HG02970 (cell line): ENCODE results near the gene SPTBN1.

Experiments
- ATAC-seq: cut with Tn5 transposase; IDR thresholded peaks from one replicate; pipeline ENCODE4 v1.9.1; 2021; ENCODE audit warnings: mild to moderate bottlenecking, moderate library complexity, moderate number of reproducible peaks; ENCODE audit not compliant: unreplicated experiment, low FRiP score

SPTBN1 gene

GRCh38 chr2:54708584-54709335 lies 252.6 kb downstream of the SPTBN1 start:
- ATAC-seq: no peak

DNA sequence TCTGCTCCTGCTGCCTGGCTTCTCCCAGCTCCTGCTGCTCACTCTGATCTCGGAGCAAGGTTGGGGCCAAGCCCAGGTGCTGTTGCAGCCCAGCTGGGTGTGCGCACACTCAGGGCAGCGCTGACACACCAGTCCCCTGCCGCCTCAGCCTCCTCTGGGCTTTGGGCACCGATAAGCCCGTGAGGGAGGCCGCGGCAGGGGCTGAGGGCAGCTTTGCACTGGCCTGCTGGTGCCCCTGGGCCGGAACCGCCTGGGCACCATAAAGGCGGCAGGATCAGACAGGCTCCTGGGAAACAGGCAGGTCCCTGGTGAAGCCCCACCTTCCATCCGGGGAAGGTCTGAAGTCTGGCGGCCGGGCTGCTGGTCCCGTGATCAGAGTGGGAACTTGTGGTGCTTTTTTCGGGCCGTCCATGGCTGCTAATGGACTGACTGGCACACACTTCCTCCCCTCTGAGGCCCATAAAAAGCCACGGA lies 253.2 kb downstream of the SPTBN1 start:
- no peak for ATAC-seq

DNA sequence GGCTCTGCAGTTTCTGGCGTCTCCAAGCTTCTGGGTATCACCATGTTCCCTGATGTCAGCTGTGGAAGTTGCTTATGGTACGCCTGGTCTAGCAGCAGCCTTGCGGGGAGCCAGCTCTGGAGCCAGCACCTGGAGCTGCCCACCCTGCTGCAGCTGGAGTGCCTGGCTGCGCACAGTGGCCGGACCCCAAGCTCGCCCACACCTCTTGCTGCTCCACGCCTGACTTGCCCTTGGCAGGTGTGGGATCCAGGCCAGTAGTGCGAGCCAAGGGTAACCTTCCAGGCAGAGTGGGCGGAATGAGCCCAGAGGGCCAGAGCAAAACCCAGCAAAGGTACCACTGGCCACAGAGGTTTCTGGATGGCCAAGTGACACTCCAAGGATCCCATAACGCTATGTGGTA lies 254.1 kb downstream of the SPTBN1 start:
- no peak for ATAC-seq

- ATAC-seq: no peak
Measured at GRCh38 chr2:54712516-54712915, 256.4 kb downstream of the SPTBN1 start.

- ATAC-seq: no peak
Measured at GRCh38 chr2:54714996-54715395, 258.9 kb downstream of the SPTBN1 start.

DNA sequence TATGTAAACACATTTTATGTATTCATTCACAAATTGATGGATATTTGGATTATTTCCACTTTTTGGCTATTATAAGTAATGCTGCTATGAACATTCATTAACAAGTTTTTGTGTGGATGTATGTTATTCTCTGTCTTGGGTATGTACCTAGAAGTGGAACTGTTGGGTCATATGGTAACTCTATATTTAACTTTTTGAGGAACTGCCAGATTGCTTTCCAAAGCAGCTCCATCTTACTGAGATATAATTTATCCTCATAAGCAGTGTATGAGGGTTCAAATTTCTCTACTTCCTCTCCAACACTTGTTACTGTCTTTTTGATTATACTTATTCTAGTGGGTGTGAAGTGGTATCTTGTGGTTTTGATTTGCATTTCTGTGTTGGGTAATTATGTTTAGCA lies 260.2 kb downstream of the SPTBN1 start:
- no peak for ATAC-seq

DNA sequence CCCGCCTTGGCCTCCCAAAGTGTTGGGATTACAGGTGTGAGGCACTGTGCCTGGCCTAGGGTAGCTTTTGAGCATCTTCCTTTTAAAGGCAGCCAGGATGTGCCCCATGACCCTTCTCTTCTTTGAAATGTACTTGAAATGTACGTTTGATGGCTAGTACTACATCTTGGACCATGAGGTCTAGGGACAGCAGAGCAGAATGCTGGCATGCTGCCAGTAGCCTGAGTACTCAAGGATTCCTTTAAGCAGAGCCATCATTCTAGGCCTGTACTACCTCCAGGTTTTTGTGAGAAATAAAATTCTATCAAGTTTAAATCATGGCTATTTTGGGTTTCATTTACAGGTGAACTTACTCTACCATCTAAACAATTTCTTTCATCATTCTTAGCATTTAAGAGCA lies 264.4 kb downstream of the SPTBN1 start:
- no peak for ATAC-seq
